Mucosa of stomach (tissue), 1 donor: ENCODE results near the gene ARHGEF38.
A peak's percentile ranks its signal among the peaks of the same experiment; 100 is the strongest.
"Not testable (repeated sequence)": the region's sequence is repeated elsewhere in the genome, so short reads cannot be mapped to it uniquely, and the experiment has no call there.

ENCODE experiments used
- H3K27me3 ChIP-seq: one replicate; pipeline ENCODE4 v1.7.0; 2013; ENCODE audit warnings: mild to moderate bottlenecking, low read length; ENCODE audit not compliant: control insufficient read depth, insufficient read depth
- H3K36me3 ChIP-seq: one replicate; pipeline ENCODE4 v1.7.0; 2013; ENCODE audit warnings: low read length; ENCODE audit not compliant: control insufficient read depth, insufficient read depth
- H3K4me1 ChIP-seq: one replicate; pipeline ENCODE4 v1.7.0; 2013; ENCODE audit warnings: mild to moderate bottlenecking, low read length; ENCODE audit not compliant: control insufficient read depth, insufficient read depth
- H3K4me3 ChIP-seq: one replicate; pipeline ENCODE4 v1.7.0; 2013; ENCODE audit warnings: low read length
- H3K9ac ChIP-seq: one replicate; pipeline ENCODE4 v1.7.0; 2013; ENCODE audit warnings: mild to moderate bottlenecking, low read length, moderate library complexity
- H3K9me3 ChIP-seq: one replicate; pipeline ENCODE4 v1.7.0; 2013; ENCODE audit warnings: mild to moderate bottlenecking, low read length, moderate library complexity; ENCODE audit not compliant: control insufficient read depth
- donor health status: Pancreatic carcinoma.

Gene ARHGEF38

DNA sequence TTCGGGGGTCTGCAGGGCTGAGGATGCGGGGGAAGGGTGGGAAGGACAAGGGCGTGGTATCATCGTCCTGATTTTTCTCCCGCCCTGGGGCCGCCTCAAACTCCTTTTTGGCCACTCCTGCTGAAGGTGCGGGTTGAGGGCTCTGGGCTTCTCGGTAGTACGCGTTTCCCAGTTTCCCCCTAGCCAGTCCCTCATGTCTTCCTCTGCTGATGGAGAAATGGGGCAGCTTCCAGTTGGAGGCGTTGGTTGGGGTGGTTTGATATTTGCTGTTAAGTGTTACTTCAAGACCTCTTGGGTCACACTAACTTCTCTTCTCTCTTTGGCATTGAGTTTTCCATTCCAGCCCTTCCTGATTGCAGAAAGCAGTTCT is 156.6 kb downstream of the ARHGEF38 start:
- Histone ChIP-seq H3K27me3 (no peaks in the 10 kb centered on the region), H3K36me3 (no peaks in the 10 kb centered on the region), H3K4me1 (peaks cover 4% of the 10 kb centered on the region), H3K4me3 (peak overlapping the region; percentile 94), H3K9ac (peak overlapping the region; percentile 98), H3K9me3 (no peaks in the 10 kb centered on the region)

DNA sequence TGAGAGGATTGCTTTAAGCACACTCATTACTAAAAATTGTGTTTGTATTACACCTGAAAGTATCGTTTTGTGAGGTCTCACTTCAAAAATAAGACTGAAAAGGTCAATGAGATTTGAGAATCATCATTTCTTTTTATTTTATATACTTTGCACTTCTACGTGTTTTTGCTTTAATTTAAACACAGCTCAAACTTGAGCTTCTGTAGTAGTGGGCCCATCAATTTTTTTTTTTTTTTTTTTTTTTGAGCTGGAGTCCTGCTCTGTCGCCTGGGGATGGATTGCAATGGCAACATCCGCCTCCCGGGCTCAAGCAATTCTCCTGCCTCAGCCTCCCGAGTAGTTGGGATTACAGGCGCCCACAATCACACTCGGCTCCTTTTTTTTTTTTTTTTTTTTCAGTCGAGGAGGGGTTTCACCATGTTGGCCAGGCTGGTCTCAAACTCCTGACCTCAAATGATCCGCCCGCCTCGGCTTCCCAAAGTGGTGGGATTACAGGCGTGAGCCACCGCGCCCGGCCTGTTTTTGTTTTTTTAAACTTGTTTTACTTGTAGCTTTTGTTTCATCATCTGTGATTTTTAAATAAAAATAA is 157.7 kb downstream of the ARHGEF38 start:
- Histone ChIP-seq H3K4me1 (peaks cover 4% of the 10 kb centered on the region), H3K9ac (no peak overlapping the region), H3K36me3 (no peaks in the 10 kb centered on the region), H3K4me3 (no peak overlapping the region), H3K27me3 (no peaks in the 10 kb centered on the region), H3K9me3 (no peaks in the 10 kb centered on the region)

DNA sequence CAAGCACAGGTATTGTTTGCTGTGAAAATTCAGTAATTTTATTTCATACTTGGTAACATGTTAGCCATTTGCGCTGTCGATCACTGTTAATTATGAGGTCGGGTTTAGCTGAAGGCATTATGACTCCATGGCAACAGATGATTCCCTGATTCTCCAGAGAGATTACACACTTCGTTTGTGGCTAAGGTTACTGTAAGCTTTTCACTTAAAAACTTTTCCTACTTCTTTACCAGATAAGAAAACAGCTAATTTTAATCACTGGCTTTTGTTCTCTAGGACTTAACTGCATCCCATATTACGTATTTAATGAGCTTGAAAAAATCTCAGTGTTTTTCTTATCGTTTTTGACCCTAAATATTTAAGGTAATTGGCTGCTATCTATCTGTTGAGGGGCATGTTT is 158.3 kb downstream of the ARHGEF38 start:
- no peak overlapping the region for H3K4me3 ChIP-seq
- H3K9me3 ChIP-seq = no peaks in the 10 kb centered on the region
- H3K4me1 ChIP-seq = peaks cover 4% of the 10 kb centered on the region
- no peak overlapping the region for H3K9ac ChIP-seq
- no peaks in the 10 kb centered on the region for H3K27me3 ChIP-seq
- H3K36me3 ChIP-seq = no peaks in the 10 kb centered on the region

DNA sequence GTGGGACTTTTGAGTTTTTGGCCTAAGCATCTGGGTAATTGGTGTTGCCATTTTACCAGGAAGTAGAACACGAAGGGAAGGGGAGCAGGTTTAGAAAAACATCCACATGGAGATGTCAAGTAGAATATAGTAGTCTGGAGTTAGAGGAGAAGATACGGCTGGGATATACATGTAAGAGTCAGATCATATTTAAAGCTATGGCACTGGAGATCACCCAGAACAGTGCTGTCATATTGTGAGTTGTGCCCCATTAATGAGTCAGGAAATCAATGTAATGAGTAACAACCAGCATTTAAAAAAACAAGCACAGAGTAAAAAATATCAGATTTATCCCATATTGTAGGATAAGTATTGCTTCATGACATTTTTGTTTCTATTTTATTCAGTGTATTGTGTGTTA is 160.3 kb downstream of the ARHGEF38 start:
- H3K9ac ChIP-seq = no peak overlapping the region
- H3K4me1 ChIP-seq = peaks cover 4% of the 10 kb centered on the region
- H3K36me3 ChIP-seq = no peaks in the 10 kb centered on the region
- H3K4me3 ChIP-seq = no peak overlapping the region
- no peaks in the 10 kb centered on the region for H3K9me3 ChIP-seq
- no peaks in the 10 kb centered on the region for H3K27me3 ChIP-seq

DNA sequence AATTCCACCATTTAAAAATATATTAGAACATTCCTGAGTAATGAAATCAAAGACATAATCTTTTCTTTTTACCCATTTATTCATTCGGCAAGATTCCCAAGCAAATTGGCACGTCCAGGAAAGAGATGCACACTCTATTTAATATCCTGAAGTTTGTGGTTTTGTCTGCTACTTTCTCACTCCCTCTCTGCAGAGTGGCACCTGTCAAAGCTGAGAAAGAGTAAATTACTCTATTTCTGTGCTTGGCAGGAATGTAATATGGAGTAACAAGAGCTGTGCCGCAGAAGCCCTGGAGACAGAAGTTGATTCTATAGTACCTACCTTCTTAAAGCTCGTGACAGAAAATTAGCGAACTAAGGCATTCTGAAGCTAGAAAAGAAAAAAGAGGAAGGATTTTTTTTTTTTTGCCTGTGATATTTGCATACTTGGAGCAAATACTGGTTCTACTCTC is 161.7 kb downstream of the ARHGEF38 start:
- H3K9me3 ChIP-seq = no peaks in the 10 kb centered on the region
- no peak overlapping the region for H3K9ac ChIP-seq
- H3K36me3 ChIP-seq = no peaks in the 10 kb centered on the region
- H3K4me1 ChIP-seq = peaks cover 4% of the 10 kb centered on the region
- no peaks in the 10 kb centered on the region for H3K27me3 ChIP-seq
- no peak overlapping the region for H3K4me3 ChIP-seq

DNA sequence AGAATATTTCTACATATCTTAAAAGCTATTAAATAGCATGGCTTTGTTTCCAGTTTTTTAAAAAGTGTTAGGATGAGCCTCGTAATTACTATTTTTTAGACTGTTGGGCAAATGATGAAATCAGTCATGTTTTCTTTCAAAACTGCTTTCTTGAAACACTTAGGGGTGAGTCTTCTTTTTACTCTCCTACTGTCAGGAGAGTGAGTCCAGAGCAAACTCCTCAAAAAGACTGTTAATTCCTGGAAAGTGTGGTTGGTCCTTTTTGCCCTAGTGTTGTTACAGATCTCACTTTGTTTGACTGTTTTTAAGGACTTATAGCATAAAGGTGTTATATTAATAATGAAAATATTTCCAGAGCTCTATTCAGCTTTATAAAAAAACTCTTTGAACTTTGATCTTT is 162.5 kb downstream of the ARHGEF38 start:
- Histone ChIP-seq H3K9ac (no peak overlapping the region), H3K4me3 (no peak overlapping the region), H3K36me3 (no peaks in the 10 kb centered on the region), H3K27me3 (no peaks in the 10 kb centered on the region), H3K9me3 (no peaks in the 10 kb centered on the region), H3K4me1 (no peaks in the 10 kb centered on the region)

DNA sequence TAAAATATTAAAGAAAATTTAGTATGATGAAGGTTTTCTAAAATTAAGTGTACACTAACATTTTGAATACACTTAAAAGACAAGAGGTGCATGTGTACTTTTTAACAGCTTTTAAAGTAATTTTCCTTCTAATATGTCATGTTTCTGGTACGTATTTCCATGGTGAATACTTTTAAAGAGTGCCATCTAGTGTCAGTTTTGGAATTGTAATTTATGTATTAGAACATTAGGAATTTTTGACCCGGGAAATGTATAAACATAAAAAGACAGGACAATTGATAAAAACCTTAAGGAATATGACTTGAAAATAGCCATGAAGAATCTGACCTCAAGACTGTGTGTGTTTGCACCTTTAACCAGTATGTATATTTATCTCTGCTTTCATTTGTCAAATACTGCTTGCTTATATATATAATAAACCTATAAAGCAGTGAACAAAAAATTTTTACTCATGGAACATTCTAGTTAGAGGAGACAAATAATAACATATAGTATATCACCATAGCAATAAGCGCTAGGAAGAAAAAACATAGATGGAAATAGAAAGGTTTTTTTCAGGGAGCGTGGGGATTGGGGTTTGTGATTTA is 163.4 kb downstream of the ARHGEF38 start:
- no peaks in the 10 kb centered on the region for H3K27me3 ChIP-seq
- H3K36me3 ChIP-seq = no peaks in the 10 kb centered on the region
- H3K4me1 ChIP-seq = no peaks in the 10 kb centered on the region
- H3K9ac ChIP-seq = no peak overlapping the region
- H3K4me3 ChIP-seq = no peak overlapping the region
- no peaks in the 10 kb centered on the region for H3K9me3 ChIP-seq

DNA sequence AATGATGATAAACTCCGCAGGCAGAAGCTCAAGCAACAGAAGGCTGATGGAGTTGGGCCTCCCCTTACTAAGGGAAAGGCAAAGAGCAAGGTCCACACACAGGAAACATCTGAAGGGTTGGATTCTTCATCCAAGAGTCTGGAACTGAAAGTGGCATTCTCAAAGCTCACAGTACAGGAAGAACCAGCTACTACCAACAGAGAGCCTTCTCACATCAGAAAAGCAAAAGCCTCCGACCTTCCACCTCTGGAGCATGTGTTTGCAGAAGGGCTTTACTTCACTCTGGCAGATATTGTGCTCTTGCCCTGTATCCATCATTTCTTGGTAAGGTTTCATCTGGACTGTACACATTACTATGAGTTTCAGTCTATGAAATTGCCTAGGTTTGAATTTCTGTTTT is 166.8 kb downstream of the ARHGEF38 start:
- H3K4me1 ChIP-seq = no peaks in the 10 kb centered on the region
- H3K9me3 ChIP-seq = no peaks in the 10 kb centered on the region
- H3K4me3 ChIP-seq = no peak overlapping the region
- no peaks in the 10 kb centered on the region for H3K27me3 ChIP-seq
- no peak overlapping the region for H3K9ac ChIP-seq
- H3K36me3 ChIP-seq = no peaks in the 10 kb centered on the region

DNA sequence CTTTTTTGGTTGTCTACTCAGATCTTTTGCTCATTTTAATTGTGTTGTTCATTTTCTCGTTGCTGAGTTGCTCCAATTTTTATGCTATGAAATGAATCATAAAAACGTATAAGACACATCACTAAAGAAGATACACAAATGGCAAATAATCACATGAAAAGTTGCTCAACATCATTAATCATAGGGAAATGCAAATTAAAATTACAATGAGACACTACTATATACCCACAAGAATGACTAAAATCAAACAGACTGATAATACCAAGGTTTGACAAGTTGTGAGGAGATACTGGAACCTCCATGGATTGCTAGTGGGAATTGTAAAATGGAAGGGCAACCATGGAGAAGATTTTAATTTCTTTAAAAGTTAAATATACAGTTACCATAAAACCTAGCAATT is 173.2 kb downstream of the ARHGEF38 start:
- Histone ChIP-seq H3K9me3 (no peaks in the 10 kb centered on the region), H3K9ac (no peak overlapping the region), H3K27me3 (no peaks in the 10 kb centered on the region), H3K36me3 (no peaks in the 10 kb centered on the region), H3K4me3 (no peak overlapping the region), H3K4me1 (no peaks in the 10 kb centered on the region)

DNA sequence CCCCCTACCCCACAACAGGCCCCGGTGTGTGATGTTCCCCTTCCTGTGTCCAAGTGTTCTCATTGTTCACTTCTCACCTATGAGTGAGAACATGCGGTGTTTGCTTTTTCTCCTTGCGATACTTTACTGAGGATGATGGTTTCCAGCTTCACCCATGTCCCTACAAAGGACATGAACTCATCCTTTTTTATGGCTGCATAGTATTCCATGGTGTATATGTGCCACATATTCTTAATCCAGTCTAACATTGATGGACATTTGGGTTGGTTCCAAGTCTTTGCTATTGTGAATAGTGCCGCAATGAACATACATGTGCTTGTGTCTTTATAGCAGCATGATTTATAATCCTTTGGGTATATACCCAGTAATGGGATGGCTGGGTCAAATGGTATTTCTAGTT is 177.5 kb downstream of the ARHGEF38 start:
- not testable (repeated sequence) for H3K4me3 ChIP-seq, H3K9ac ChIP-seq, H3K36me3 ChIP-seq, H3K4me1 ChIP-seq, H3K9me3 ChIP-seq, H3K27me3 ChIP-seq
